Caco-2 (cell line): Measurements from ENCODE around the gene PKD2. TPM values are rescaled to one million over a fixed set of nuclear protein-coding genes. Genes with fewer than 3 reads are reported as not detected.

Experiments
- BruUV-seq: library from RNA; stranded (reverse); fragments of 400-500 nt; replicated peaks from 2 replicates; lab custom pipeline; 2021; lab: Mats Ljungman, UMichigan
- CTCF ChIA-PET: fragments of 300-600 bp; sonication (Branson Sonifier 250); formaldehyde crosslinking; loops from one replicate; lab custom pipeline; 2022; ENCODE audit warnings: antibody characterized with exemption; lab: Charles Lee
- POLR2A ChIA-PET: fragments of 300-600 bp; sonication (Branson Sonifier 250); formaldehyde crosslinking; loops from one replicate; lab custom pipeline; 2022; ENCODE audit warnings: antibody characterized with exemption; lab: Charles Lee
- DNase-seq, 2 experiments: peaks; one replicate each; pipeline versions ENCODE4 v3.0.0 to v3.0.0-alpha.2; 2020 to 2022
- H3K27me3 ChIP-seq: replicated peaks from 2 replicates; pipeline ENCODE4 v1.6.0; 2011; ENCODE audit warnings: low read length; ENCODE audit not compliant: control insufficient read depth, insufficient read depth
- H3K36me3 ChIP-seq: 2 replicates; pipeline ENCODE4 v1.5.1; 2011; ENCODE audit warnings: low read length; ENCODE audit not compliant: control insufficient read depth, insufficient read depth
- H3K4me1 ChIP-seq: fragments of 250-450 bp; sonication (Bioruptor Pico); 2 replicates; pipeline ENCODE4 v1.5.1; 2020; ENCODE audit warnings: mild to moderate bottlenecking
- H3K4me3 ChIP-seq: 2 replicates; pipeline ENCODE4 v1.5.1; 2011; ENCODE audit warnings: low read depth, mild to moderate bottlenecking, control low read depth, low read length
- H3K9me3 ChIP-seq: fragments of 250-450 bp; sonication (Bioruptor Pico); 2 replicates; pipeline ENCODE4 v1.5.1; 2020; ENCODE audit warnings: mild to moderate bottlenecking, moderate library complexity
- H3K27ac Mint-ChIP-seq: one replicate; pipeline ENCODE4 v1.8.0; 2022; ENCODE audit warnings: mixed read lengths; ENCODE audit not compliant: unreplicated experiment
- H3K27me3 Mint-ChIP-seq: one replicate; pipeline ENCODE4 v1.8.0; 2022; ENCODE audit warnings: mixed read lengths; ENCODE audit not compliant: insufficient read depth, unreplicated experiment
- H3K36me3 Mint-ChIP-seq: one replicate; pipeline ENCODE4 v1.8.0; 2022; ENCODE audit warnings: mild to moderate bottlenecking, mixed read lengths; ENCODE audit not compliant: insufficient read depth, unreplicated experiment
- H3K4me1 Mint-ChIP-seq: one replicate; pipeline ENCODE4 v1.8.0; 2022; ENCODE audit warnings: low read depth, mixed read lengths; ENCODE audit not compliant: unreplicated experiment
- H3K4me3 Mint-ChIP-seq: one replicate; pipeline ENCODE4 v1.8.0; 2022; ENCODE audit warnings: mild to moderate bottlenecking, moderate library complexity, mixed read lengths; ENCODE audit not compliant: unreplicated experiment
- H3K9me3 Mint-ChIP-seq: one replicate; pipeline ENCODE4 v1.8.0; 2022; ENCODE audit warnings: mixed read lengths; ENCODE audit not compliant: unreplicated experiment
- CTCF ChIP-seq, 2 experiments: fragments of 200-600 bp in 1 of 2; IDR thresholded peaks; 1 replicate in 1 of 2; 2 replicates in 1 of 2; pipeline versions ENCODE4 v1.5.1 to v1.8.0; 2011 to 2022; ENCODE audit warnings: antibody characterized with exemption in 1 of 2, control low read depth in 1 of 2, inconsistent platforms in 1 of 2, low read depth in 1 of 2, low read length in 1 of 2, mild to moderate bottlenecking in 1 of 2, moderate library complexity in 1 of 2; ENCODE audit not compliant: insufficient read depth in 1 of 2, severe bottlenecking in 1 of 2, unreplicated experiment in 1 of 2
- intact Hi-C: fragments of 100-400 bp; cut with micrococcal nuclease; formaldehyde crosslinking; loops from one replicate; pipeline ENCODE4 v1.10.0; 2022; ENCODE audit not compliant: unreplicated experiment
- total RNA-seq: library from RNA; stranded (reverse); gene quantifications from 2 replicates; pipeline ENCODE4 v1.2.3, GENCODE V29; 2022

PKD2 gene
- total RNA-seq, 1 experiment from 2014 or later, result 7.3 TPM

- H3K4me3 ChIP-seq, result no peak overlapping the region
- Mint-ChIP-seq H3K4me3 (no peak overlapping the region), H3K9me3 (no peaks in the 10 kb centered on the region), H3K27me3 (peaks cover 5% of the 10 kb centered on the region), H3K4me1 (peaks cover 6% of the 10 kb centered on the region), H3K36me3 (no peaks in the 10 kb centered on the region), H3K27ac (no peak overlapping the region)
- ChIA-PET CTCF (no interaction called here), POLR2A (no interaction called here)
- no peaks in the 10 kb centered on the region for H3K4me1 ChIP-seq
- intact Hi-C loops, result no loop called here
- DNase-seq, result no peak
- no peaks in the 10 kb centered on the region for H3K27me3 ChIP-seq
- no TSS peak for BruUV-seq
- H3K9me3 ChIP-seq, result no peaks in the 10 kb centered on the region
- TF ChIP-seq CTCF (IDR thresholded peaks at IDR 0.05; ENCODE audit: insufficient read depth in 1 of 2, low read depth in 1 of 2, low read length in 1 of 2, severe bottlenecking in 1 of 2, unreplicated experiment in 1 of 2), result no peak
- H3K36me3 ChIP-seq, result no peaks in the 10 kb centered on the region
Observed at GRCh38 chr4:87978681-87979080, 28.8 kb upstream of the PKD2 start.

- POLR2A ChIA-PET, result interaction anchor here (0.7 kb wide), 1 partner anchor 430 kb away, joined by 4 read pairs; no protein-coding TSS in a partner anchor
- Mint-ChIP-seq H3K4me1 (peaks cover 6% of the 10 kb centered on the region), H3K27me3 (peaks cover 7% of the 10 kb centered on the region), H3K4me3 (no peak overlapping the region), H3K27ac (no peak overlapping the region), H3K36me3 (no peaks in the 10 kb centered on the region), H3K9me3 (no peaks in the 10 kb centered on the region)
- no peaks in the 10 kb centered on the region for H3K27me3 ChIP-seq
- intact Hi-C loops, result no loop called here
- H3K4me1 ChIP-seq, result no peaks in the 10 kb centered on the region
- no peaks in the 10 kb centered on the region for H3K9me3 ChIP-seq
- CTCF ChIA-PET, result no interaction called here
- DNase-seq, result no peak
- no peak overlapping the region for H3K4me3 ChIP-seq
- H3K36me3 ChIP-seq, result no peaks in the 10 kb centered on the region
- BruUV-seq, result no TSS peak
- no peak for TF ChIP-seq CTCF (IDR thresholded peaks at IDR 0.05; ENCODE audit: insufficient read depth in 1 of 2, low read depth in 1 of 2, low read length in 1 of 2, severe bottlenecking in 1 of 2, unreplicated experiment in 1 of 2)
Observed at GRCh38 chr4:87979810-87980209, 27.6 kb upstream of the PKD2 start.

- DNase-seq, result no peak
- no peak overlapping the region for H3K27ac Mint-ChIP-seq
- no peaks in the 10 kb centered on the region for H3K4me1 Mint-ChIP-seq
- no peaks in the 10 kb centered on the region for H3K27me3 ChIP-seq
- H3K4me3 Mint-ChIP-seq, result no peak overlapping the region
- ChIA-PET CTCF (no interaction called here), POLR2A (no interaction called here)
- no peaks in the 10 kb centered on the region for H3K9me3 Mint-ChIP-seq
- H3K27me3 Mint-ChIP-seq, result peaks cover 10% of the 10 kb centered on the region
- H3K4me3 ChIP-seq, result no peak overlapping the region
- H3K36me3 Mint-ChIP-seq, result no peaks in the 10 kb centered on the region
- no peaks in the 10 kb centered on the region for H3K36me3 ChIP-seq
- TF ChIP-seq CTCF (IDR thresholded peaks at IDR 0.05; ENCODE audit: insufficient read depth in 1 of 2, low read depth in 1 of 2, low read length in 1 of 2, severe bottlenecking in 1 of 2, unreplicated experiment in 1 of 2), result no peak
- BruUV-seq, result no TSS peak
- H3K9me3 ChIP-seq, result no peaks in the 10 kb centered on the region
- intact Hi-C loops, result no loop called here
- H3K4me1 ChIP-seq, result no peaks in the 10 kb centered on the region
Observed at GRCh38 chr4:87981486-87981885, 25.9 kb upstream of the PKD2 start.
